Karpas-422 (cell line): Measurements from ENCODE around the gene ROCK2. TPM values are rescaled to one million over a fixed set of nuclear protein-coding genes. Genes with fewer than 3 reads are reported as not detected.

Source experiments
- DNase-seq: peaks from one replicate; pipeline ENCODE4 v3.0.0-alpha.2; 2015
- H2AFZ ChIP-seq: fragments of 200-600 bp; sonication (generic); 2 replicates; pipeline ENCODE4 v1.6.1; 2014; ENCODE audit warnings: antibody characterized with exemption, low read length, mixed read lengths
- H3K27ac ChIP-seq: fragments of 200-600 bp; sonication (generic); 2 replicates; pipeline ENCODE4 v1.5.1; 2014; ENCODE audit warnings: mild to moderate bottlenecking, low read length, moderate library complexity
- H3K27me3 ChIP-seq: fragments of 200-600 bp; sonication (generic); 2 replicates; pipeline ENCODE4 v1.6.1; 2014; ENCODE audit warnings: low read length, mixed read lengths
- H3K36me3 ChIP-seq: fragments of 200-600 bp; sonication (generic); 2 replicates; pipeline ENCODE4 v1.6.1; 2014; ENCODE audit warnings: low read length, mixed read lengths; ENCODE audit not compliant: insufficient read depth
- H3K4me1 ChIP-seq: fragments of 200-600 bp; sonication (generic); 2 replicates; pipeline ENCODE4 v1.6.1; 2014; ENCODE audit warnings: mild to moderate bottlenecking, low read length, mixed read lengths
- H3K4me2 ChIP-seq: fragments of 200-600 bp; sonication (generic); 2 replicates; pipeline ENCODE4 v1.6.1; 2014; ENCODE audit warnings: low read length, low read depth, mild to moderate bottlenecking; ENCODE audit not compliant: poor library complexity, severe bottlenecking
- H3K4me3 ChIP-seq: fragments of 200-600 bp; sonication (generic); 2 replicates; pipeline ENCODE4 v1.5.1; 2014; ENCODE audit warnings: mild to moderate bottlenecking, antibody characterized with exemption, low read length, mixed read lengths
- H3K79me2 ChIP-seq: fragments of 200-600 bp; sonication (generic); 2 replicates; pipeline ENCODE4 v1.6.1; 2014; ENCODE audit warnings: mild to moderate bottlenecking, low read length, mixed read lengths
- H3K9ac ChIP-seq: fragments of 200-600 bp; sonication (generic); 2 replicates; pipeline ENCODE4 v1.6.0; 2014; ENCODE audit warnings: low read length
- H3K9me2 ChIP-seq: fragments of 200-600 bp; sonication (generic), shearing (Covaris generic); replicated peaks from 2 replicates; pipeline ENCODE4 v1.6.0; 2014; ENCODE audit warnings: mild to moderate bottlenecking, low read length, moderate library complexity; ENCODE audit not compliant: insufficient read depth
- H3K9me3 ChIP-seq: fragments of 300-700, 200-600 bp; sonication (generic); 2 replicates; pipeline ENCODE4 v1.6.1; 2014; ENCODE audit warnings: low read length, mixed read lengths
- H4K20me1 ChIP-seq: fragments of 200-600 bp; sonication (generic); 2 replicates; pipeline ENCODE4 v1.6.1; 2014; ENCODE audit warnings: mild to moderate bottlenecking, antibody characterized with exemption, low read length, low read depth; ENCODE audit not compliant: insufficient read depth
- small RNA-seq: library from RNA; depleted of rRNA; stranded (forward); fragments of <200 nt; gene quantifications from one replicate; pipeline ENCODE3, GENCODE V24; 2014
- total RNA-seq: library from RNA; depleted of rRNA; stranded (reverse); fragments of >200 nt; shearing (Covaris generic); gene quantifications from 2 replicates; pipeline ENCODE4 v1.2.3, GENCODE V29; 2014; ENCODE audit warnings: low replicate concordance; rRNA removed

The ROCK2 gene
- total RNA-seq, 1 experiment from 2014 or later = 14.2 TPM

- H3K4me3 ChIP-seq = peak overlapping the region; percentile 55; the same call in 1 of the 2 replicates
- no peak overlapping the region for H3K27ac ChIP-seq
- peak overlapping the region; percentile 82; the same call in 1 of the 2 replicates for H2AFZ ChIP-seq
- no peaks in the 10 kb centered on the region for H3K79me2 ChIP-seq
- no peaks in the 10 kb centered on the region for H3K36me3 ChIP-seq
- H4K20me1 ChIP-seq = no peaks in the 10 kb centered on the region
- no peak for DNase-seq
- peak overlapping the region; percentile 61 for H3K4me2 ChIP-seq
- H3K9ac ChIP-seq = peak overlapping the region; percentile 60
- no peaks in the 10 kb centered on the region for H3K27me3 ChIP-seq
- peaks cover 22% of the 10 kb centered on the region for H3K4me1 ChIP-seq
- H3K9me3 ChIP-seq = no peaks in the 10 kb centered on the region
- no peaks in the 10 kb centered on the region for H3K9me2 ChIP-seq
Measured at GRCh38 chr2:11133238-11133935, 211.0 kb downstream of the ROCK2 start.

- Histone ChIP-seq H3K27me3 (no peaks in the 10 kb centered on the region), H3K9me3 (no peaks in the 10 kb centered on the region), H4K20me1 (no peaks in the 10 kb centered on the region), H3K9ac (no peak overlapping the region), H2AFZ (peak overlapping the region; percentile 82; the same call in 1 of the 2 replicates), H3K4me2 (peak overlapping the region; percentile 61), H3K9me2 (no peaks in the 10 kb centered on the region), H3K36me3 (no peaks in the 10 kb centered on the region), H3K4me1 (peaks cover 22% of the 10 kb centered on the region), H3K79me2 (no peaks in the 10 kb centered on the region), H3K27ac (no peak overlapping the region), H3K4me3 (0 out of 2 replicates have a peak overlapping the region, but pooled peaks have one; percentile 55)
- no peak for DNase-seq
Measured at GRCh38 chr2:11132036-11132671, 212.3 kb downstream of the ROCK2 start.

GRCh38 chr2:11131166-11131920 lies 213.1 kb downstream of the ROCK2 start:
- Histone ChIP-seq H3K36me3 (no peaks in the 10 kb centered on the region), H3K79me2 (no peaks in the 10 kb centered on the region), H4K20me1 (no peaks in the 10 kb centered on the region), H3K27me3 (no peaks in the 10 kb centered on the region), H3K4me1 (peaks cover 22% of the 10 kb centered on the region), H2AFZ (no peak overlapping the region), H3K9me3 (no peaks in the 10 kb centered on the region), H3K9me2 (no peaks in the 10 kb centered on the region), H3K27ac (no peak overlapping the region), H3K9ac (no peak overlapping the region), H3K4me3 (no peak overlapping the region), H3K4me2 (no peak overlapping the region)
- DNase-seq = no peak

Small RNA genes within 50 kb of the gene (small RNA-seq; reads per million reads assigned to genes)
- not detected for gene RNU6-1081P

Other genes starting within 250 kb of the ROCK2 start
- 10.9 and 18.2 TPM in 2 replicates for gene SLC66A3, start 189.2 kb downstream of the ROCK2 start, total RNA-seq
- 11.5 and 14.6 TPM in 2 replicates for gene E2F6, start 121.5 kb upstream of the ROCK2 start, total RNA-seq
- 4.4 TPM in 2 replicates for gene GREB1, start 189.4 kb upstream of the ROCK2 start, total RNA-seq